GM10847 (cell line): ENCODE data around the gene ZBTB21.

Experiments
- POLR2A ChIP-seq: IDR thresholded peaks from 2 replicates; pipeline ENCODE4 v1.6.1; 2011; ENCODE audit not compliant: insufficient read length; ENCODE audit errors: extremely low read depth

The ZBTB21 gene

GRCh38 chr21:41973861-41974751 lies 36.1 kb downstream of the ZBTB21 start:
- TF ChIP-seq POLR2A = no peak

- no peak for TF ChIP-seq POLR2A
These were observed 36.7 kb downstream of the ZBTB21 start for GRCh38 chr21:41973427-41973831.

GRCh38 chr21:41972511-41973205 lies 37.5 kb downstream of the ZBTB21 start:
- TF ChIP-seq POLR2A = no peak

- no peak for TF ChIP-seq POLR2A
These were observed 38.3 kb downstream of the ZBTB21 start for GRCh38 chr21:41971891-41972290.

- no peak for TF ChIP-seq POLR2A
These were observed 39.2 kb downstream of the ZBTB21 start for GRCh38 chr21:41970751-41971653.

- TF ChIP-seq POLR2A = no peak
These were observed 40.1 kb downstream of the ZBTB21 start for GRCh38 chr21:41970106-41970391.

- no peak for TF ChIP-seq POLR2A
These were observed 42.5 kb downstream of the ZBTB21 start for GRCh38 chr21:41967708-41968107.

- TF ChIP-seq POLR2A = no peak
These were observed 43.1 kb downstream of the ZBTB21 start for GRCh38 chr21:41966872-41967621.

GRCh38 chr21:41966041-41966833 lies 43.9 kb downstream of the ZBTB21 start:
- no peak for TF ChIP-seq POLR2A

- TF ChIP-seq POLR2A = no peak
These were observed 44.6 kb downstream of the ZBTB21 start for GRCh38 chr21:41965461-41966013.

- no peak for TF ChIP-seq POLR2A
These were observed 45.1 kb downstream of the ZBTB21 start for GRCh38 chr21:41965045-41965444.

GRCh38 chr21:41964171-41964570 lies 46.0 kb downstream of the ZBTB21 start:
- no peak for TF ChIP-seq POLR2A

- TF ChIP-seq POLR2A = no peak
These were observed 47.7 kb downstream of the ZBTB21 start for GRCh38 chr21:41962425-41962966.
